ENCODE measurements around the gene UBTF. TPM values are rescaled to one million over a fixed set of nuclear protein-coding genes. Genes with fewer than 3 reads are reported as not detected.

The UBTF gene
- total RNA-seq, 1 donor from 2014 or later: 22.9 TPM

GRCh38 chr17:44257815-44258760 is 38.6 kb upstream of the UBTF start:
- Histone ChIP-seq H3K36me3 (ENCODE audit: control insufficient read depth, insufficient read depth, low read length) (no peaks in the 10 kb centered on the region), H3K27me3 (ENCODE audit: control insufficient read depth, insufficient read depth, low read length) (peaks cover 2% of the 10 kb centered on the region), H3K4me3 (ENCODE audit: low read depth, low read length) (no peak overlapping the region)
- FAIRE-seq: no peak
- DNase-seq (ENCODE audit: low read depth): no peak
- TF ChIP-seq, protein P1, sequence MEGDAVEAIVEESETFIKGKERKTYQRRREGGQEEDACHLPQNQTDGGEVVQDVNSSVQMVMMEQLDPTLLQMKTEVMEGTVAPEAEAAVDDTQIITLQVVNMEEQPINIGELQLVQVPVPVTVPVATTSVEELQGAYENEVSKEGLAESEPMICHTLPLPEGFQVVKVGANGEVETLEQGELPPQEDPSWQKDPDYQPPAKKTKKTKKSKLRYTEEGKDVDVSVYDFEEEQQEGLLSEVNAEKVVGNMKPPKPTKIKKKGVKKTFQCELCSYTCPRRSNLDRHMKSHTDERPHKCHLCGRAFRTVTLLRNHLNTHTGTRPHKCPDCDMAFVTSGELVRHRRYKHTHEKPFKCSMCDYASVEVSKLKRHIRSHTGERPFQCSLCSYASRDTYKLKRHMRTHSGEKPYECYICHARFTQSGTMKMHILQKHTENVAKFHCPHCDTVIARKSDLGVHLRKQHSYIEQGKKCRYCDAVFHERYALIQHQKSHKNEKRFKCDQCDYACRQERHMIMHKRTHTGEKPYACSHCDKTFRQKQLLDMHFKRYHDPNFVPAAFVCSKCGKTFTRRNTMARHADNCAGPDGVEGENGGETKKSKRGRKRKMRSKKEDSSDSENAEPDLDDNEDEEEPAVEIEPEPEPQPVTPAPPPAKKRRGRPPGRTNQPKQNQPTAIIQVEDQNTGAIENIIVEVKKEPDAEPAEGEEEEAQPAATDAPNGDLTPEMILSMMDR (IDR thresholded peaks at IDR 0.05; ENCODE audit: insufficient read depth, low read length, severe bottlenecking): no peak

- no peak for DNase-seq (ENCODE audit: low read depth)
- no peaks in the 10 kb centered on the region for H3K36me3 ChIP-seq (ENCODE audit: control insufficient read depth, insufficient read depth, low read length)
- FAIRE-seq: peak; percentile 73
- TF ChIP-seq, protein P1 (IDR thresholded peaks at IDR 0.05; ENCODE audit: insufficient read depth, low read length, severe bottlenecking): no peak
- H3K27me3 ChIP-seq (ENCODE audit: control insufficient read depth, insufficient read depth, low read length): peaks cover 2% of the 10 kb centered on the region
- H3K4me3 ChIP-seq (ENCODE audit: low read depth, low read length): no peak overlapping the region
Measured at GRCh38 chr17:44256671-44257070, 37.2 kb upstream of the UBTF start.

DNA sequence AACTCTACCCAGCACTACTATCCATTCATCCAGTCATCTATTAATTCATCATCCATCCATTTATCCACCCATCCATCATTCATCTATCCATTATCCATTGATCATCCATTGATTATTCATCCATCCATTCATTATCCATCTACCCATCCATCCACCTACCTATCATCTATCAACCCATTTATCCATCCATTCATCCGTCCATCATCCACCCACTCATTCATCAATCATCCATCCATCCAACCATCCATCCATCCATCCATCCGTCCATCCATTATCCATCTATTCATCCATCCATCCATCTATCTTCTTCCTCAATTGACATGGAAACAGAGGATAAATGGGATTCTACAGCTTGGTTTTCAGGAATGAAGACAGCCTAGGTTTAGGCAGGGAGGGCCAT is 36.4 kb upstream of the UBTF start:
- TF ChIP-seq, protein P1 (IDR thresholded peaks at IDR 0.05; ENCODE audit: insufficient read depth, low read length, severe bottlenecking): no peak
- DNase-seq (ENCODE audit: low read depth) (no peak), FAIRE-seq (no peak)
- Histone ChIP-seq H3K4me3 (ENCODE audit: low read depth, low read length) (no peak overlapping the region), H3K36me3 (ENCODE audit: control insufficient read depth, insufficient read depth, low read length) (no peaks in the 10 kb centered on the region), H3K27me3 (ENCODE audit: control insufficient read depth, insufficient read depth, low read length) (peaks cover 2% of the 10 kb centered on the region)

- FAIRE-seq (no peak), DNase-seq (ENCODE audit: low read depth) (no peak)
- Histone ChIP-seq H3K27me3 (ENCODE audit: control insufficient read depth, insufficient read depth, low read length) (peaks cover 2% of the 10 kb centered on the region), H3K36me3 (ENCODE audit: control insufficient read depth, insufficient read depth, low read length) (no peaks in the 10 kb centered on the region), H3K4me3 (ENCODE audit: low read depth, low read length) (no peak overlapping the region)
- TF ChIP-seq, protein P1 (IDR thresholded peaks at IDR 0.05; ENCODE audit: insufficient read depth, low read length, severe bottlenecking): no peak
Measured at GRCh38 chr17:44254361-44255095, 35.1 kb upstream of the UBTF start.

DNA sequence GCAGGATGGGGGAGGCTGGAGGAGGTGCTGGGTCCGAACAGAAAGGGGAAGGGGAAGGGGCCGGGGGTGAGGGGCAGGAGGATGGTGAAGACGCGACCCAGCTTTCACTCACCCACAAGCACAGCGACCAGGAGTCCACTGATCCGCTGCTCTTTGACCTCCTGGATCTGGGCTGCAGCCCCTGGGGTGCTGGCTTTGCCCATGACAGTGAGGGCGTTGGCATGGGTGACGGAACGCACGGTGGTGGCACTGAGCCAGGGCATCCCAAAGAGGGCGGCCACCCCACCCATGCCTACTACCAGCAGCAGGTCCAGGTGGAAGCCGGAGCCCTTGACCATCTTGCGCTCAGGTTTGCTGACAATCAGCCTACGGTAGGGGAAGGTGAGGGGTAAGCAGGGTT is 33.5 kb upstream of the UBTF start:
- TF ChIP-seq, protein P1 (IDR thresholded peaks at IDR 0.05; ENCODE audit: insufficient read depth, low read length, severe bottlenecking): no peak
- Histone ChIP-seq H3K36me3 (ENCODE audit: control insufficient read depth, insufficient read depth, low read length) (no peaks in the 10 kb centered on the region), H3K27me3 (ENCODE audit: control insufficient read depth, insufficient read depth, low read length) (peaks cover 2% of the 10 kb centered on the region), H3K4me3 (ENCODE audit: low read depth, low read length) (no peak overlapping the region)
- FAIRE-seq (no peak), DNase-seq (ENCODE audit: low read depth) (no peak)

All from bronchial epithelial cell (primary cell).